Neural crest cell (in vitro differentiated cells): Measurements from ENCODE around the gene LAMC3. TPM values are rescaled to one million over a fixed set of nuclear protein-coding genes. Genes with fewer than 3 reads are reported as not detected.

Experiments used
- DNase-seq: peaks from one replicate; pipeline ENCODE4 v3.0.0; 2021; ENCODE audit warnings: low read depth, mixed read lengths, low spot score
- H3K27ac Mint-ChIP-seq: one replicate; pipeline ENCODE4 v1.8.0; 2021; ENCODE audit warnings: mild to moderate bottlenecking, mixed read lengths; ENCODE audit not compliant: unreplicated experiment
- H3K27me3 Mint-ChIP-seq: 2 replicates; pipeline ENCODE4 v1.8.0; 2021; ENCODE audit warnings: low read depth, mild to moderate bottlenecking, mixed read lengths
- H3K36me3 Mint-ChIP-seq: 2 replicates; pipeline ENCODE4 v1.8.0; 2021; ENCODE audit warnings: low read depth, mild to moderate bottlenecking, mixed read lengths
- H3K4me1 Mint-ChIP-seq: 2 replicates; pipeline ENCODE4 v1.8.0; 2021; ENCODE audit warnings: mixed read lengths
- H3K4me3 Mint-ChIP-seq: one replicate; pipeline ENCODE4 v1.8.0; 2021; ENCODE audit warnings: mild to moderate bottlenecking, mixed read lengths
- H3K9me3 Mint-ChIP-seq: 2 replicates; pipeline ENCODE4 v1.8.0; 2021; ENCODE audit warnings: mixed read lengths
- CTCF ChIP-seq: fragments of 200-600 bp; sonication (generic); conservative IDR thresholded peaks from 2 replicates; pipeline ENCODE4 v1.5.0; 2021; ENCODE audit warnings: antibody characterized with exemption, mild to moderate bottlenecking
- total RNA-seq: library from RNA; stranded (reverse); gene quantifications from 2 replicates; pipeline ENCODE4 v1.2.1, GENCODE V29; 2021

LAMC3 gene
- total RNA-seq, 1 donor from 2014 or later: 4.0 TPM

GRCh38 chr9:131036529-131037334 lies 27.8 kb downstream of the LAMC3 start:
- H3K4me1 Mint-ChIP-seq: peaks cover 7% of the 10 kb centered on the region
- no peak overlapping the region for H3K27ac Mint-ChIP-seq
- no peak for TF ChIP-seq CTCF
- DNase-seq: no peak
- peaks cover 6% of the 10 kb centered on the region for H3K27me3 Mint-ChIP-seq
- H3K4me3 Mint-ChIP-seq: no peak overlapping the region
- no peaks in the 10 kb centered on the region for H3K36me3 Mint-ChIP-seq
- no peaks in the 10 kb centered on the region for H3K9me3 Mint-ChIP-seq

- TF ChIP-seq CTCF: no peak
- Mint-ChIP-seq H3K27ac (no peak overlapping the region), H3K4me3 (no peak overlapping the region), H3K36me3 (no peaks in the 10 kb centered on the region), H3K4me1 (peaks cover 4% of the 10 kb centered on the region), H3K27me3 (peaks cover 3% of the 10 kb centered on the region), H3K9me3 (no peaks in the 10 kb centered on the region)
- no peak for DNase-seq
Observed at GRCh38 chr9:131037335-131038255, 28.6 kb downstream of the LAMC3 start.

- H3K27ac Mint-ChIP-seq: peak overlapping the region; percentile 65
- DNase-seq: no peak
- peaks cover 4% of the 10 kb centered on the region for H3K4me1 Mint-ChIP-seq
- no peaks in the 10 kb centered on the region for H3K36me3 Mint-ChIP-seq
- H3K9me3 Mint-ChIP-seq: no peaks in the 10 kb centered on the region
- no peak for TF ChIP-seq CTCF
- H3K27me3 Mint-ChIP-seq: peaks cover 2% of the 10 kb centered on the region
- H3K4me3 Mint-ChIP-seq: no peak overlapping the region
Observed at GRCh38 chr9:131038256-131039128, 29.5 kb downstream of the LAMC3 start.

- DNase-seq: no peak
- no peak for TF ChIP-seq CTCF
- H3K27ac Mint-ChIP-seq: no peak overlapping the region
- peaks cover 4% of the 10 kb centered on the region for H3K4me1 Mint-ChIP-seq
- H3K36me3 Mint-ChIP-seq: no peaks in the 10 kb centered on the region
- H3K4me3 Mint-ChIP-seq: no peak overlapping the region
- H3K9me3 Mint-ChIP-seq: no peaks in the 10 kb centered on the region
- H3K27me3 Mint-ChIP-seq: peaks cover 2% of the 10 kb centered on the region
Observed at GRCh38 chr9:131039129-131039954, 30.4 kb downstream of the LAMC3 start.
